GM21381 (cell line): ENCODE results near the gene EDEM2.
A peak's percentile ranks its signal among the peaks of the same experiment; 100 is the strongest.
"Not testable (repeated sequence)": the region's sequence is repeated elsewhere in the genome, so short reads cannot be mapped to it uniquely, and the experiment has no call there.

Experiments used
- ATAC-seq: cut with Tn5 transposase; IDR thresholded peaks from one replicate; pipeline ENCODE4 v1.9.1; 2021; ENCODE audit warnings: mild to moderate bottlenecking, moderate library complexity; ENCODE audit not compliant: unreplicated experiment

The EDEM2 gene, protein sequence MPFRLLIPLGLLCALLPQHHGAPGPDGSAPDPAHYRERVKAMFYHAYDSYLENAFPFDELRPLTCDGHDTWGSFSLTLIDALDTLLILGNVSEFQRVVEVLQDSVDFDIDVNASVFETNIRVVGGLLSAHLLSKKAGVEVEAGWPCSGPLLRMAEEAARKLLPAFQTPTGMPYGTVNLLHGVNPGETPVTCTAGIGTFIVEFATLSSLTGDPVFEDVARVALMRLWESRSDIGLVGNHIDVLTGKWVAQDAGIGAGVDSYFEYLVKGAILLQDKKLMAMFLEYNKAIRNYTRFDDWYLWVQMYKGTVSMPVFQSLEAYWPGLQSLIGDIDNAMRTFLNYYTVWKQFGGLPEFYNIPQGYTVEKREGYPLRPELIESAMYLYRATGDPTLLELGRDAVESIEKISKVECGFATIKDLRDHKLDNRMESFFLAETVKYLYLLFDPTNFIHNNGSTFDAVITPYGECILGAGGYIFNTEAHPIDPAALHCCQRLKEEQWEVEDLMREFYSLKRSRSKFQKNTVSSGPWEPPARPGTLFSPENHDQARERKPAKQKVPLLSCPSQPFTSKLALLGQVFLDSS

GRCh38 chr20:35146920-35147574 is at the start of gene EDEM2:
Gene EDEM2 (minus strand): TSS chr20:35147336. CDS start chr20:35147258, 78 bp downstream.
- peak; percentile 76 for ATAC-seq

GRCh38 chr20:35196313-35196712 is 49.2 kb upstream of the EDEM2 start:
- no peak for ATAC-seq

DNA sequence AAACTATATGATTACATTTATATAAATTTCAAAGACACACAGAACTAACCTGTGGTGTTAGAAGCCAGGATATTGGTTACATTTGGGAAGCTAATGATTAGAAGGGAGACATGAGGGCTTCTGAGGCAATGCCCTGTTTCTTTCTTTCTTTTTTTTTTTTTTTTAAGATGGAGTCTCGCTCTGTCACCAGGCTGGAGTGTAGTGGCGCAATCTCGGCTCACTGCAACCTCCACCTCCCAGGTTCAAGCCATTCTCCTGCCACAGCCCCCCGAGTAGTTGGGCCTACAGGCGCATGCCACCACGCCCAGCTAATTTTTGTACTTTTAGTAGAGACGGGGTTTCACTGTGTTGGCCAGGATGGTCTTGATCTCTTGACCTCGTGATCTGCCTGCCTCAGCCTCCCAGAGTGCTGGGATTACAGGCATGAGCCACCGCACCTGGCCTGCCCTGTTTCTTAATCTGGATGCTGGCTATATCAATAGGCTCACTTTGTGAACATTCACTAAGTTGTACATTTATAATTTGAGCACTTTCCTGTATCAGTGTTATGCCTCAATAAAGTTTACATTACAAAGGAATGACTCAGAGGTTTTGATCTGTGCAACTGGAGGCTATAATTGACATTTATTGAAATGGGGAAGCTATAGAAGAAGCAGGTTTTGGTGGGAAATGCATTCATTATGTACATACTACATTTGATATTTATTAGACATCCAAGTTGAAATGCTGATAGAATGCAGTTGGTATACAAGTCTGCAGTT is 46.1 kb upstream of the EDEM2 start:
- ATAC-seq = not testable (repeated sequence)

GRCh38 chr20:35192118-35192872 is 45.2 kb upstream of the EDEM2 start:
- ATAC-seq = no peak

DNA sequence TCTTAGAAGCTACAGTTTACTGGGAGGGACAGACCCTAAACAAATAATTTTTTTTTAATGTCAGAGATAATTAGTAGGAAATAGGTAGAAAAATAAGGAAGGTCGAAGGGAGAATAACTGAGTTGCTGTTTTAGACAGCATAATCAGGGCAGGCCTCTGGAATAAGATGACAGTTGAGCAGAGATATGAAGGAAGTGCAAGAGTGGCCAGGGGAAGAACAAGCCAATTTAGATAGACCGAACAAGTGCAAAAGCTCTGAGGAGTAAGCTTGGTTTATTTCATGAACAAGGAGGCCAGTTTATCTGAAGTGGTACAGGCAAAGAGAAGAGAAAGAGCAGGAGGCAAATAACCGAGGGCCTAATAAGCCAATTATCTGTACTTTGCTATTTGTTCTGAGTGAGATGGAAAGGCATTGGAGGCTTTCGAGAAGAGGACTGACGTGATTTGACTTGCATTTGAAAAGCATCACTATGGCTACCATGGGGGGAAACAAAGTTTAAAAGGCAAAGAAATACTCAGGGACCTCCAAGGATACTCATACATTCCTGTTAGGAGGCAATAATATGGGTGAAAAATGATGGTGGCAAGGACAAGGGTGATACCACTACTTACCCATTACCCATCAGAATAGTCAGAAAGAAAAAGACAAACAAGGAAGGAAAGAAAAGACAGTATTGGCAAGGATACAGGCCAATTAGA is 44.4 kb upstream of the EDEM2 start:
- no peak for ATAC-seq

DNA sequence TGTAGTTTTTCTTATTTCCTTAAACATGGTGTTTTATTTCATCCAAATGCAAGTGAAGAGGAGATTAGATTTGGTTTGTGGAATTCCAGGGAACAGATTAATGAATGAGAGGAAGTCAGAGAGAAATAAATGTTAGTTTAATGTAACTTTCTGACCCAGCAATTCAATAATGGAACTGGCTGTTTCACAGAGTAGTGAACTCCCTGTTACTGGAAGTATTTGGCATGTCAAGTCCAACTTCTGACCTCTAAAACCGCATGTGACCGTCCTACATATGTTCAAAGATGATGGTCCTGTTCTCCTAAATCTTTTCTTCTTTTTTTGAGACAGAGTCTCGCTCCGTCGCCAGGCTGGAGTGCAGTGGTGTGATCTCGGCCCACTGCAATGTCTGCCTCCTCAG is 43.4 kb upstream of the EDEM2 start:
- ATAC-seq = no peak

- not testable (repeated sequence) for ATAC-seq
Observed at GRCh38 chr20:35189223-35189622, 42.1 kb upstream of the EDEM2 start.

DNA sequence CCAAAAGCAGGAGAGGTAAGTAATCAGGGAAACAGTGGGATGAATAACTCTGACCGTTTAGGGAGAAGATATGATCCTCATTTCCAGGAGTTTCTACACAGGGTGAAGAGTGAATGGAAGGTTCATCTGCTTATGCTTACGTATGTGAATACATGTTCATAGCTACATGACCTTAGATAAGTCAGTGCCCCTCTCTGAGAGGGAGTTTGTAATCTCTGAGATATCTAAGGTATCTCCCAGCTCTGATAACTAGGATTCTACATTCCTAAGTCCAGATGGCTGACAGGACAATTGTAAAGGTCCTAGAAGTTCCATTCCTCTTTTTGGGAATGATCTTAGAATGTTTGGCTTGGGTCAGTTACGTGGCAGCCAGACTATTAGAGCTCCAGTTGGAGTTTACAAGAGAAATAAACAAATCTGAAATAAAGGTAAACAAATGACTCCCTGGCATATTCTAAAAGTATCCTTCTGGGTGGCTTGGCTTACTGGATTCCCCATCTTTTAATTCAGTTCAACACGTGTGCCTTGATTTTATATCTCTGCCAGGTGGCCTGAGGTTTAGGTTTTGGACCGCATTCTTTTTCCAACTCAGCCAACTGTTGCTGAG is 40.6 kb upstream of the EDEM2 start:
- ATAC-seq = no peak

DNA sequence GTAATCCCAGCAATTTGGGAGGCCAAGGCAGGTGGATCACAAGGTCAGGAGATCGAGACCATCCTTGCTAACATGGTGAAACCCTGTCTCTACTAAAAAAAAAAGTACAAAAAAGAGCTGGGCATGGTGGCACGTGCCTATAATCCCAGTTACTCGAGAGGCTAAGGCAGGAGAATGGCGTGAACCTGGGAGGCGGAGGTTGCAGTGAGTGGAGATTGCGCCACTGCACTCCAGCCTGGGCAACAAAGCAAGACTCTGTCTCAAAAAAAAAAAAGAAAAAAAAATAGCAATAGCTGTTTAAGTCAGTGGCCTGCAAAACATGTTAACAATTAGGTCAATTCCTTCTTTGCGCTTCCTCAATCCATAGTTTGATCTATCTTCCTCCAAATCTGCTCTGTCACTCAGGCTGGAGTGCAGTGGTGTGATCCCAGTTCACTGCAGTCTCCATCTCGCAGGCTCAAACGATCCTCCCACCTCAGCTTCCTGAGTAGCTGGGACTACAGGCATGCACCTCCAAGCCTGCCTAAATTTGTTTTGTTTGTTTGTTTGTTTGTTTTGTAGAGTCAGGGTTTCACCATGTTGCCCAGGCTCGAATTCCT is 39.7 kb upstream of the EDEM2 start:
- ATAC-seq = not testable (repeated sequence)

GRCh38 chr20:35181731-35182130 is 34.6 kb upstream of the EDEM2 start:
- no peak for ATAC-seq

DNA sequence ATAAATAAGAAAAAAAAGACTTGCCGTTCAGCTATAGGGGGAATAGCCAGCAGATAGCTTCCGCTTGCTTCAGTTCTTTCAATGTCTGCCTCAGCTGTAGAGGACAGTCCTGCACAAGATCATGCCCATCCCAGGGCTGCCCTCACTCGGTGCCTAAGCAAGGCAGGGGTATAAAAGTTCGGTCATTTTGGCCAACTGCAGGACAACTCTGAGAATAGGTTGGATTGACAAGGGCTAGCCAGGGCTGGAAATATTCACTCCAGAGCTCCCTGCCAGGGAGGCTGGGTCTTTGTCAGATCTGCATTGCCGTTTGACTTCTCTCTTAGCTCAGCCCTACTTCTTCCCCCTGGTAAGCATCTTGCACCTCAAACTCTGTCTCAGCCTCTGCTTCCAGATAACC is 33.1 kb upstream of the EDEM2 start:
- no peak for ATAC-seq

DNA sequence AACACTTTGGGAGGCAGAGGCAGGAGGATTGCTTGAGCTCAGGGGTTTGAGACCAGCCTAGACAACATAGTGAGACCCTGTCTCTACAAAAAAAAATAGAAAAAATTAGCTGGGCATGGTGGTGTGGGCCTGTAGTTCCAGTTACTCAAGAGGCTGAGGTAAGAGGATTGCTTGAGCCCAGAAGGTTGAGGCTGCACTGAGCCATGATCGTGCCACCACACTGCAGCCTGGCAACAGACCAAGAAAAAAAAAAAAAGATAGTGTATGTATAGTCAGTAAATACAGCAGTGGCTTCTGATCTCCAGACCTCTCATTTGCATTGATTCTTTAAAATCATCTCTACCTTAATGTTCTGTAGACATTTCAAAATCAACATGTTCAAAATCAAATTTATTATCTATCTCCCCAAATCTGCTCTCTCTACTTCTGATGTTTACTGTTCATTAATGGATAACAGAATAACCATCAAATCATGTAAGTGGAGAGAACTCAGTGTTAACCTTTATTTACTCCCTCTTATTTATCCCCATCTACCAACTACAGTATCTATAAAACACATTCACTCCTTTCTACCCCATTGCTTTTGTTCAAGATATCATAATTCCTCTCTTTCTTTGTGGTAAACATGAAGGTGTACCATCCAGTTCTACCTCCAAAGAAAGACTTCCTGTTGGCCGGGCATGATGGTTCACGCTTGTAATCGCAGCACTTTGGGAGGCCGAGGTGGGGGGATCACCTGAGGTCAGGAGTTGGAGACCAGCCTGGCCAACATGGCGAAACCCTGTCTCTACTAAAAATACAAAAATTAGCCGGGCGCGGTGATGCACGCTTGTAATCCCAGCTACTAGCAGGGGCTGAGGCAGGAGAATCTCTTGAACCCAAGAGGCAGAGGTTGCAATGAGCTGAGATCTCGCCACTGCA is 32.4 kb upstream of the EDEM2 start:
- no peak for ATAC-seq

GRCh38 chr20:35176132-35176531 is 29.0 kb upstream of the EDEM2 start:
- no peak for ATAC-seq

DNA sequence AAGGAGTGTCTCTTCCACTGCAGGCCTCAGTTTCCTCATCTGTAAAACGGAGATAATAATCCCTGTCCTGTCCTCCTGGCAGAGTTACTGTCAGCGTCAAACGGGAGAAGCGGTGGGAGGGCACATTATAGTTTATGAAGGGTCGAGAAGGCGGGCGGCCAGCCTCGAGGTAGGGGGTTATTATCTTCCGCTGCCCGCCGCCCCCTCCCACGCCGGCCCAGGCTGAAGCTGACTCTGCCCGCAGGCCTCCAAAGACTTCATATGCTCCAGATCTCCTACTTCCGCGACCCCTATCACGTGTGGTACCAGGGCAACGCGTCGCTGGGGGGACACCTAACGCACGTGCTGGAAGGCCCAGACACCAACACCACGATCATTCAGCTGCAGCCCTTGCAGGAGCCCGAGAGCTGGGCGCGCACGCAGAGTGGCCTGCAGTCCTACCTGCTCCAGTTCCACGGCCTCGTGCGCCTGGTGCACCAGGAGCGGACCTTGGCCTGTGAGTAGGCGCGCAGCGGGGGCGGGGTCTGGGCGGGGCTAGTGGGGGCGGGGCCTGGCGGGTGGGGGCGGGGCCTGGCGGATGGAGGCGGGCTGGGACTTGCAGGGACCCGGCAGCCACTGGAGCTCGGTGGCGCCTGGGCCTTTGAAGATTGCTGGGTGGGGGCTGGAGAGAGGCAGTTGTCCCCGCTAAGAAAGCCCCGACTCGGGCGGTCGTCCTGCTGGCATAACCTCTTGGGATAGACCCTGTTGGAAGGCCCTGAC is 27.5 kb upstream of the EDEM2 start:
- ATAC-seq = no peak

DNA sequence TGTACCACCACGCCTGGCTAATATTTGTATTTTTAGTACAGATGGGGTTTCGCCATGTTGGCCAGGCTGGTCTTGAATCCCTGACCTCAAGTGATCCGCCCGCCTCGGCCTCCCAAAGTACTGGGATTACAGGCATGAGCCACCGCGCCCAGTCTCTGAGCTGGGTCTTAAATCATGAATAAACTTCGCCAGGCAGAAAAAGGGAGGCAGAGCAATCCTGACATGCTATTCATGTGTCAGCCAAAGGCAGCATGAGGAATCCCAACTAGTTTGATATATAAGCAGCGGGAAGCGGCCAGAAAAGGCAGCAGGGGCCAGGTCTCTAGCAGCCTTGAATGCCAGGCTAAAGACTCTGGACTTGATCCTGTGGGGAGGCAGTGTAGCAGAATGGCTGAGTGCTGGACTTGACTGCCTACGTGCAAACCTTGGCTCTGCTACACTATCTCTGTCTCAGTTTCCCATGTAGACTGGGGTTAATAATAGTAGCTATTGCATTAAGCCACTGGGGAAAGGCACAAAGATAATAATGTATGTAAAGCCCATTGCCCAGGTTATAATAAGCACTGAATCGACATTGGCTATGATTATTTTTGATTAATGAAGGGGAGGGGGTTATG is 26.5 kb upstream of the EDEM2 start:
- no peak for ATAC-seq

DNA sequence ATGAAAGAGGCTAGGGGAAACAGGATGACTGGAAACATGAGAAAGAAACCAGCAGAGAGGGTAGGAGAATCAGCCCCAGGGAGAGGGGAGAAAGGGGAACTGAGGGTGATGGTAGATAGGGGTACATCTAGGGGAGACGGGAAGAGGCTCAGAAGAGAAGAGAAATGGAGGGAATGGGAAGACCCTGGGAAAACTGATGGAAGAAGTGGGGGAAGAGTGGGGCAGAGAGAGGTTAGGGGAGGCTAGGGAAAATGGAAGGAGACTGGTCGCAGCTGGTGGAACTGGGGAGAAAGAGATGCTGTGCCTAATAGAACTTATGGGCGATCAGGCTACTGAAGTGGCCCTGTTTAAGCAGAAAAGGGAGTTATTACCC is 25.3 kb upstream of the EDEM2 start:
- ATAC-seq = no peak
